Activated CD8-positive, alpha-beta memory T cell treated with anti-CD3 and anti-CD28 coated beads, Interleukin-2, amount 50 U/mL, for 24 hours (primary cell): ENCODE data around the gene TMPRSS11E.
"Not testable (repeated sequence)": the region's sequence is repeated elsewhere in the genome, so short reads cannot be mapped to it uniquely, and the experiment has no call there.

Source experiments
- DNase-seq: peaks from one replicate; pipeline ENCODE4 v3.0.0-alpha.2; 2020; ENCODE audit errors: extremely low read depth

TMPRSS11E gene

GRCh38 chr4:68461790-68462189, 14.5 kb downstream of the TMPRSS11E start:
- no peak for DNase-seq

- DNase-seq, result no peak
These were observed 15.4 kb downstream of the TMPRSS11E start for GRCh38 chr4:68462691-68463090.

- no peak for DNase-seq
These were observed 16.5 kb downstream of the TMPRSS11E start for GRCh38 chr4:68463796-68464195.

- no peak for DNase-seq
These were observed 17.8 kb downstream of the TMPRSS11E start for GRCh38 chr4:68465058-68465457.

- DNase-seq, result no peak
These were observed 18.9 kb downstream of the TMPRSS11E start for GRCh38 chr4:68466185-68466584.

GRCh38 chr4:68466751-68467150, 19.5 kb downstream of the TMPRSS11E start:
- no peak for DNase-seq

GRCh38 chr4:68469482-68469881, 22.2 kb downstream of the TMPRSS11E start:
- DNase-seq, result no peak

- no peak for DNase-seq
These were observed 28.9 kb downstream of the TMPRSS11E start for GRCh38 chr4:68476191-68476590.

GRCh38 chr4:68489338-68489737, 42.1 kb downstream of the TMPRSS11E start:
- no peak for DNase-seq

GRCh38 chr4:68490826-68491457, 43.7 kb downstream of the TMPRSS11E start:
- no peak for DNase-seq

GRCh38 chr4:68494688-68495087, 47.4 kb downstream of the TMPRSS11E start:
- no peak for DNase-seq

GRCh38 chr4:68498413-68499007, 51.2 kb downstream of the TMPRSS11E start:
- DNase-seq, result peak; percentile 13

GRCh38 chr4:68499021-68499420, 51.8 kb downstream of the TMPRSS11E start:
- DNase-seq, result no peak

- DNase-seq, result not testable (repeated sequence)
These were observed 56.2 kb downstream of the TMPRSS11E start for GRCh38 chr4:68503462-68503861.

- DNase-seq, result not testable (repeated sequence)
These were observed 57.6 kb downstream of the TMPRSS11E start for GRCh38 chr4:68504836-68505235.

GRCh38 chr4:68505452-68505851, 58.2 kb downstream of the TMPRSS11E start:
- not testable (repeated sequence) for DNase-seq

GRCh38 chr4:68518889-68519288, 71.6 kb downstream of the TMPRSS11E start:
- no peak for DNase-seq

GRCh38 chr4:68520985-68521384, 73.7 kb downstream of the TMPRSS11E start:
- DNase-seq, result no peak

GRCh38 chr4:68522232-68522631, 75.0 kb downstream of the TMPRSS11E start:
- not testable (repeated sequence) for DNase-seq

GRCh38 chr4:68535974-68536373, 88.7 kb downstream of the TMPRSS11E start:
- DNase-seq, result no peak

- no peak for DNase-seq
These were observed 89.1 kb downstream of the TMPRSS11E start for GRCh38 chr4:68536375-68536774.

GRCh38 chr4:68542742-68543141, 95.5 kb downstream of the TMPRSS11E start:
- DNase-seq, result not testable (repeated sequence)
